ENCODE data around the gene BECN2. TPM values are rescaled to one million over a fixed set of nuclear protein-coding genes. Genes with fewer than 3 reads are reported as not detected.

BECN2 gene
- polyA plus RNA-seq, 1 of the 3 experiments (the other 2 are of a cell fraction) = not detected

- Histone ChIP-seq H3K4me3 (ENCODE audit: low read depth in 2 of 2, low read length in 1 of 2) (peak within 1 kb of the TSS in 1 of 2 experiments; percentile 44; a peak in 1 of 4 replicates), H2AFZ (ENCODE audit: low read depth) (no peak within 1 kb of the TSS), H3K9ac (no peak within 1 kb of the TSS), H3K4me1 (ENCODE audit: control insufficient read depth in 1 of 2, insufficient read depth in 2 of 2, low read depth in 1 of 2, low read length in 1 of 2) (peaks cover 0 to 4% of the 10 kb centered on the region in 2 experiments; a peak in 1 of 4 replicates), H3K36me3 (replicated peaks in 1 of 2; ENCODE audit: control insufficient read depth in 1 of 2, insufficient read depth in 2 of 2, low read length in 1 of 2) (no peaks in the 10 kb centered on the region), H3K27ac (ENCODE audit: low read depth in 2 of 2, low read length in 1 of 2) (no peak within 1 kb of the TSS), H3K27me3 (ENCODE audit: insufficient read depth) (no peaks in the 10 kb centered on the region), H3K79me2 (ENCODE audit: insufficient read depth) (no peaks in the 10 kb centered on the region), H3F3A (replicated peaks; ENCODE audit: insufficient read depth) (no peaks in the 10 kb centered on the region), H4K20me1 (ENCODE audit: insufficient read depth) (no peaks in the 10 kb centered on the region), H3K9me2 (no peaks in the 10 kb centered on the region), H3K4me2 (no peak within 1 kb of the TSS), H3K9me3 (no peaks in the 10 kb centered on the region)
- POLR2A ChIA-PET = no interaction called here
- CTCF ChIA-PET = interaction anchor here (1.1 to 3.4 kb wide), 4 partner anchors 10 to 102 kb away, joined by 3 to 15 read pairs (median 8); no protein-coding TSS in a partner anchor
- 80% methylated on average over 4 of the region's 4 CpGs for WGBS (ENCODE audit: low lambda C conversion rate)
- TF ChIP-seq MEF2A (IDR thresholded peaks at IDR 0.05; ENCODE audit: borderline replicate concordance, low read depth) = no peak
- TF ChIP-seq GATA2 (CRISPR knock-in tag; IDR thresholded peaks at IDR 0.05) = no peak
- TF ChIP-seq RFX5 (IDR thresholded peaks at IDR 0.05; ENCODE audit: low read length) = no peak
- no peak for DNase-seq
These were observed 41.5 kb downstream of the BECN2 start, which contains the start of gene MAP1LC3C for GRCh38 chr1:241999026-241999425. TSS of gene MAP1LC3C (minus strand) at chr1:241999098. CDS start at chr1:241999008, 90 bp downstream.

DNA sequence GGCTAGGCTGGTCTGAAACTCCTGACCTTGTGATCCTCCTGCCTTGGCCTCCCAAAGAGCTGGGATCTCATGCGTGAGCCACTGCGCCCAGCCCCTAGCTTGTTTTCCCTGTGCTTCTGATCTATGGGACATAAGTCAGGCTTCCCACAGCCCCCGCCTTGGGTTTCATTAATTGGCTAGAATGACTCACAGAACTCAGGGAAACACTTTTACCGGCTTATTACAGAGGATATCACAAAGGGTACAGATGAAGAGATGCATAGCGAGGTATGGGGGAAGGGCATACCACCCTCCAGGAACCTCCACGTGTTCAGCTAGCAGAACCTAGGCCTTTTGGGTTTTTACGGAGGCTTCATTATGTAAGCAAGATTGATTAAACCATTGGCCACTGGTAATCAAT is 42.9 kb downstream of the BECN2 start:
- no peaks in the 10 kb centered on the region for H3K36me3 ChIP-seq (replicated peaks in 1 of 2; ENCODE audit: control insufficient read depth in 1 of 2, insufficient read depth in 2 of 2, low read length in 1 of 2)
- WGBS (ENCODE audit: low lambda C conversion rate) = 79% methylated on average over 7 of the region's 7 CpGs
- no peaks in the 10 kb centered on the region for H3K9me2 ChIP-seq
- peaks cover 7% of the 10 kb centered on the region for H3F3A ChIP-seq (replicated peaks; ENCODE audit: insufficient read depth)
- H3K9ac ChIP-seq = no peak overlapping the region
- no peaks in the 10 kb centered on the region for H3K9me3 ChIP-seq
- peaks cover 0 to 4% of the 10 kb centered on the region in 2 experiments; a peak in 1 of 4 replicates for H3K4me1 ChIP-seq (ENCODE audit: control insufficient read depth in 1 of 2, insufficient read depth in 2 of 2, low read depth in 1 of 2, low read length in 1 of 2)
- no peak for DNase-seq
- no peak overlapping the region for H3K4me3 ChIP-seq (ENCODE audit: low read depth in 2 of 2, low read length in 1 of 2)
- H3K4me2 ChIP-seq = no peak overlapping the region
- H3K27ac ChIP-seq (ENCODE audit: low read depth in 2 of 2, low read length in 1 of 2) = no peak overlapping the region
- no peaks in the 10 kb centered on the region for H3K27me3 ChIP-seq (ENCODE audit: insufficient read depth)
- no peak overlapping the region for H2AFZ ChIP-seq (ENCODE audit: low read depth)
- H3K79me2 ChIP-seq (ENCODE audit: insufficient read depth) = no peaks in the 10 kb centered on the region
- POLR2A ChIA-PET = no interaction called here
- CTCF ChIA-PET = interaction anchor here (1.6 to 3.4 kb wide), 2 partner anchors 12 to 15 kb away, joined by 3 to 12 read pairs; no protein-coding TSS in a partner anchor
- TF ChIP-seq SMC3 (IDR thresholded peaks at IDR 0.05; ENCODE audit: low read depth, low read length) (no peak), EZH2phosphoT487 (IDR thresholded peaks at IDR 0.05; ENCODE audit: borderline replicate concordance, low read depth) (no peak), GATA2 (CRISPR knock-in tag; IDR thresholded peaks at IDR 0.05) (no peak), TAF1 (IDR thresholded peaks at IDR 0.05; ENCODE audit: borderline replicate concordance, low read depth, low read length) (no peak), JUND (IDR thresholded peaks at IDR 0.05) (no peak), SIN3A (IDR thresholded peaks at IDR 0.05; ENCODE audit: borderline replicate concordance, low read depth, low read length) (no peak), USF1 (IDR thresholded peaks at IDR 0.05; ENCODE audit: borderline replicate concordance, low read depth) (no peak), MEF2A (IDR thresholded peaks at IDR 0.05; ENCODE audit: borderline replicate concordance, low read depth) (no peak), YY1 (IDR thresholded peaks at IDR 0.05; ENCODE audit: low read depth) (no peak), MXI1 (IDR thresholded peaks at IDR 0.05; ENCODE audit: low read depth, low read length) (no peak)
- TF ChIP-seq, protein P1, sequence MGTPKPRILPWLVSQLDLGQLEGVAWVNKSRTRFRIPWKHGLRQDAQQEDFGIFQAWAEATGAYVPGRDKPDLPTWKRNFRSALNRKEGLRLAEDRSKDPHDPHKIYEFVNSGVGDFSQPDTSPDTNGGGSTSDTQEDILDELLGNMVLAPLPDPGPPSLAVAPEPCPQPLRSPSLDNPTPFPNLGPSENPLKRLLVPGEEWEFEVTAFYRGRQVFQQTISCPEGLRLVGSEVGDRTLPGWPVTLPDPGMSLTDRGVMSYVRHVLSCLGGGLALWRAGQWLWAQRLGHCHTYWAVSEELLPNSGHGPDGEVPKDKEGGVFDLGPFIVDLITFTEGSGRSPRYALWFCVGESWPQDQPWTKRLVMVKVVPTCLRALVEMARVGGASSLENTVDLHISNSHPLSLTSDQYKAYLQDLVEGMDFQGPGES (IDR thresholded peaks at IDR 0.05; ENCODE audit: low read depth, low read length) = no peak
- TF ChIP-seq, protein P2, sequence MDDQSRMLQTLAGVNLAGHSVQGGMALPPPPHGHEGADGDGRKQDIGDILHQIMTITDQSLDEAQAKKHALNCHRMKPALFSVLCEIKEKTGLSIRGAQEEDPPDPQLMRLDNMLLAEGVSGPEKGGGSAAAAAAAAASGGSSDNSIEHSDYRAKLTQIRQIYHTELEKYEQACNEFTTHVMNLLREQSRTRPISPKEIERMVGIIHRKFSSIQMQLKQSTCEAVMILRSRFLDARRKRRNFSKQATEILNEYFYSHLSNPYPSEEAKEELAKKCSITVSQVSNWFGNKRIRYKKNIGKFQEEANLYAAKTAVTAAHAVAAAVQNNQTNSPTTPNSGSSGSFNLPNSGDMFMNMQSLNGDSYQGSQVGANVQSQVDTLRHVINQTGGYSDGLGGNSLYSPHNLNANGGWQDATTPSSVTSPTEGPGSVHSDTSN (IDR thresholded peaks at IDR 0.05) = no peak
- TF ChIP-seq, protein P3, sequence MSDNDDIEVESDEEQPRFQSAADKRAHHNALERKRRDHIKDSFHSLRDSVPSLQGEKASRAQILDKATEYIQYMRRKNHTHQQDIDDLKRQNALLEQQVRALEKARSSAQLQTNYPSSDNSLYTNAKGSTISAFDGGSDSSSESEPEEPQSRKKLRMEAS (IDR thresholded peaks at IDR 0.05; ENCODE audit: low read depth) = no peak
- no peaks in the 10 kb centered on the region for H4K20me1 ChIP-seq (ENCODE audit: insufficient read depth)
